Gastrocnemius medialis (tissue), 4 donors: Measurements from ENCODE around the gene TMEM128.

Experiments
- CTCF ChIP-seq, 5 experiments: fragments of 450-650 bp in 3 of 5; fragments of 200-600 bp in 2 of 5; sonication (generic) in 2 of 5; IDR thresholded peaks in 4 of 5; conservative IDR thresholded peaks in 1 of 5; 1 replicate in 4 of 5; 2 replicates in 1 of 5; pipeline ENCODE4 v1.5.1; 2016 to 2019; ENCODE audit warnings: antibody characterized with exemption in 5 of 5, mild to moderate bottlenecking in 3 of 5, moderate library complexity in 3 of 5
- POLR2A ChIP-seq, 2 donors: fragments of 450-650 bp; IDR thresholded peaks; one replicate each; pipeline ENCODE4 v1.6.1; 2017; ENCODE audit warnings: antibody characterized with exemption in 2 of 2, mild to moderate bottlenecking in 2 of 2, moderate library complexity in 2 of 2

GRCh38 chr4:4217113-4217512 is 30.9 kb downstream of the TMEM128 start:
- TF ChIP-seq CTCF (IDR thresholded peaks at IDR 0.05 in 4 of 5, conservative IDR thresholded peaks at IDR 0.05 in 1 of 5) (no peak), POLR2A (IDR thresholded peaks at IDR 0.05) (no peak)
